HEK293T (cell line): Measurements from ENCODE around the gene RNU4-1.

Experiments used
- CTCF ChIA-PET: fragments of 350-600 bp; formaldehyde crosslinking; extraction: SDS; loops from one replicate; lab custom pipeline; 2021; ENCODE audit warnings: antibody characterized with exemption, inconsistent platforms; lab: Yijun Ruan, JAX
- POLR2A ChIA-PET: fragments of 350-600 bp; formaldehyde crosslinking; extraction: SDS; loops from one replicate; lab custom pipeline; 2020; ENCODE audit warnings: antibody characterized with exemption, inconsistent platforms; lab: Yijun Ruan, JAX
- DNase-seq: peaks from one replicate; pipeline ENCODE4 v3.0.0; 2012; ENCODE audit warnings: mixed read lengths; ENCODE audit errors: extremely low spot score
- ARNT ChIP-seq: fragments of 450-650 bp; IDR thresholded peaks from 2 replicates; pipeline ENCODE4 v1.6.1; 2017; ENCODE audit warnings: mild to moderate bottlenecking
- BHLHE40 ChIP-seq: fragments of 450-650 bp; IDR thresholded peaks from 2 replicates; pipeline ENCODE4 v1.6.1; 2016; ENCODE audit warnings: mild to moderate bottlenecking, moderate library complexity, borderline replicate concordance
- CTBP1 ChIP-seq: fragments of 450-650 bp; IDR thresholded peaks from 2 replicates; pipeline ENCODE4 v1.6.1; 2016; ENCODE audit warnings: borderline replicate concordance
- ELF4 ChIP-seq: fragments of 450-650 bp; IDR thresholded peaks from 2 replicates; pipeline ENCODE4 v1.6.1; 2017; ENCODE audit warnings: antibody characterized with exemption
- FOXA1 ChIP-seq: fragments of 450-650 bp; IDR thresholded peaks from 2 replicates; pipeline ENCODE4 v1.6.1; 2016; ENCODE audit warnings: mild to moderate bottlenecking
- FOXK2 ChIP-seq: fragments of 450-650 bp; IDR thresholded peaks from 2 replicates; pipeline ENCODE4 v1.6.1; 2016; ENCODE audit warnings: mild to moderate bottlenecking
- FOXM1 ChIP-seq: fragments of 450-650 bp; IDR thresholded peaks from 2 replicates; pipeline ENCODE4 v1.6.1; 2017; ENCODE audit warnings: mild to moderate bottlenecking, borderline replicate concordance
- HDGF ChIP-seq: fragments of 450-650 bp; IDR thresholded peaks from 2 replicates; pipeline ENCODE4 v1.6.1; 2017; ENCODE audit warnings: antibody characterized with exemption, borderline replicate concordance
- L3MBTL2 ChIP-seq: fragments of 450-650 bp; conservative IDR thresholded peaks from 2 replicates; pipeline ENCODE4 v1.6.1; 2016; ENCODE audit warnings: mild to moderate bottlenecking
- LEF1 ChIP-seq: fragments of 450-650 bp; IDR thresholded peaks from 2 replicates; pipeline ENCODE4 v1.6.1; 2017; ENCODE audit warnings: mild to moderate bottlenecking, borderline replicate concordance
- NFRKB ChIP-seq: fragments of 450-650 bp; IDR thresholded peaks from 2 replicates; pipeline ENCODE4 v1.6.1; 2016; ENCODE audit warnings: mild to moderate bottlenecking, moderate library complexity
- PKNOX1 ChIP-seq: fragments of 450-650 bp; IDR thresholded peaks from 2 replicates; pipeline ENCODE4 v1.6.1; 2016
- SP1 ChIP-seq: fragments of 450-650 bp; IDR thresholded peaks from 2 replicates; pipeline ENCODE4 v1.6.1; 2017
- SUZ12 ChIP-seq: fragments of 450-650 bp; IDR thresholded peaks from 2 replicates; pipeline ENCODE4 v1.6.1; 2016; ENCODE audit warnings: mild to moderate bottlenecking
- TARDBP ChIP-seq: fragments of 450-650 bp; IDR thresholded peaks from 2 replicates; pipeline ENCODE4 v1.6.1; 2016
- ZNF384 ChIP-seq: fragments of 450-650 bp; IDR thresholded peaks from 2 replicates; pipeline ENCODE4 v1.6.1; 2016

RNU4-1 gene

DNA sequence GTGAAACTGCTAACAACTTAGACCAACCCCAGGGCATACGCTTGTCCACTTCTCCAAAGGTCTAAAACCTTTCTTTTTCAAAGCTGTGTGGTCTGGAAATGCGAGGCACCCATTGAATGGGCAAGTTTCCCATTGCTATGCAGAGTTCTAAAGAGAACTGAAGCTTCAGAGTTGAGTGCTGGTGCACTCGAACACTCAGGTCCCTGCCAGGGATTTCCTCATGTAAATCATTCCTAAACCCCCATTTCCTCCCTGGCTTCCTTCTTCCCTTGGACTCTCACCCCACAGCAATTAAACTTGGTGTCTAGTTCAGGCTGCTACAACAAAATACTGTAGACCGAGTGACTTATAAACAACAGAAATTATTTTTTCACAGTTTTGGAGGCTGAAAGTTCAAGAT lies 25.3 kb downstream of the RNU4-1 start:
- ChIA-PET POLR2A (interaction anchor here (8.3 to 9.4 kb wide), 3 partner anchors 24 to 67 kb away, joined by 72 to 139 read pairs (median 115); partner anchors contain the start of genes RNU4-1, RNU4-2 and RPLP0), CTCF (interaction anchor here (12.9 kb wide), 1 partner anchor 39 kb away, joined by 222 read pairs; no protein-coding TSS in a partner anchor)
- DNase-seq: no peak
- no peak for TF ChIP-seq CTBP1
- TF ChIP-seq ELF4: no peak
- TF ChIP-seq SP1: no peak
- no peak for TF ChIP-seq TARDBP
- no peak for TF ChIP-seq LEF1
- TF ChIP-seq L3MBTL2: no peak
- TF ChIP-seq BHLHE40: no peak
- no peak for TF ChIP-seq HDGF
- no peak for TF ChIP-seq FOXM1
- no peak for TF ChIP-seq SUZ12
- TF ChIP-seq ARNT: no peak
- no peak for TF ChIP-seq FOXA1
- TF ChIP-seq NFRKB: no peak

- POLR2A ChIA-PET: interaction anchor here (1.2 to 9.4 kb wide), 6 partner anchors 11 to 65 kb away, joined by 4 to 139 read pairs (median 42); partner anchors contain the start of genes RNU4-1, RNU4-2, RPLP0 and SIRT4
- DNase-seq: no peak
- CTCF ChIA-PET: interaction anchor here (0.7 to 12.9 kb wide), 4 partner anchors 25 to 65 kb away, joined by 3 to 222 read pairs (median 7); partner anchors contain the start of gene RPLP0
- TF ChIP-seq CTBP1: no peak
- no peak for TF ChIP-seq BHLHE40
- TF ChIP-seq SUZ12: no peak
- TF ChIP-seq ZNF384: no peak
- TF ChIP-seq L3MBTL2: no peak
- no peak for TF ChIP-seq FOXK2
- no peak for TF ChIP-seq TARDBP
Measured at GRCh38 chr12:120266180-120266870, 26.7 kb downstream of the RNU4-1 start.

DNA sequence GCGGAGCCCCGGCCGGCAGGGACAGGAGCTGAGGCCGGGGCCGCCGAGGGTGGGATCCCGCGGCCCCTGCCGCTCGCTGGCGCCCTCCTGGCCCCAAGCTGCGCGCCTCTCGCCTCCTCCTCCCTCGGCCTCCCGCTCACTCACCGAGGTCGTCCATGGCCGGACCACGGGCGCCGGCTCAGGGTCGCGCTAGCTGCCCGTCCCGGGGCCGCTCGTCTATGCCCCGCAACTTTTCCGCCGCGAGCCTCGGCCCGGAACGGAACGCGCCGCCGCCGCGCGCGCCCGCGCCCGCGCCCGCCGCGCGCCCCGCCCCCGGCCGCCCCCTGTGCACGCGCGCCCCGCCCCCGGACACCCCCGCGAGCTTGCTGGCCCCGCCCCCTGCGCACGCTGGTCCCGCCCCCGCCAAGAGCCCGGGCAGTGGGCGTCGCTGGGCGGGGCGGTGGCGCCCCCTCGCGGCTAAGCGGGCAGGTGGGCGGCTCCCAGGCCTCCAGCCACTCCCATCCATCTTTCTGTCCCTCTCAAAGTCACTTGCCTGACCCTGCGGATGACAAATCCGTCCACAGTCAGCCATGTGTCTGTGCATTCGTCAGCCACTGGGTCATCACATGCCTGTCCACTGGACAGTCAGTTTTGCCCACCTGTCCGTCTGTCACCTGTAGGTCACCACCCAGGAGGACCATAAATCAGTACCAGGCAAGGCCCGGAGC lies 27.4 kb downstream of the RNU4-1 start, which contains the start of gene PXN:
PXN (minus strand) TSS at position 258 of the 707 bp plus-strand sequence; CDS start at position 157, 101 bp downstream.
- peak; percentile 97 for DNase-seq
- ChIA-PET POLR2A (interaction anchor here (1.1 to 9.4 kb wide), 9 partner anchors 11 to 64 kb away, joined by 3 to 139 read pairs (median 9); partner anchors contain the start of genes RNU4-1, RNU4-2, RPLP0 and SIRT4), CTCF (interaction anchor here (0.7 to 12.9 kb wide), 10 partner anchors 10 to 64 kb away, joined by 3 to 222 read pairs (median 5); partner anchors contain the start of genes RNU4-2 and RPLP0)
- TF ChIP-seq SP1: peak; percentile 37; the same call in 1 of the 2 replicates
- no peak for TF ChIP-seq HDGF
- TF ChIP-seq PKNOX1: peak; percentile 91

- TF ChIP-seq BHLHE40 (no peak), LEF1 (no peak), PKNOX1 (no peak), NFRKB (no peak), FOXK2 (no peak), ZNF384 (no peak), FOXM1 (no peak), TARDBP (no peak), FOXA1 (no peak), SP1 (no peak), SUZ12 (no peak), CTBP1 (no peak), L3MBTL2 (no peak), ARNT (no peak), ELF4 (no peak), HDGF (no peak)
- DNase-seq: no peak
- ChIA-PET POLR2A (interaction anchor here (1.1 to 9.4 kb wide), 9 partner anchors 10 to 64 kb away, joined by 3 to 139 read pairs (median 9); partner anchors contain the start of genes RNU4-1, RNU4-2, RPLP0 and SIRT4), CTCF (interaction anchor here (0.6 to 12.9 kb wide), 11 partner anchors 10 to 64 kb away, joined by 3 to 222 read pairs (median 5); partner anchors contain the start of genes RNU4-2 and RPLP0)
Measured at GRCh38 chr12:120264904-120265472, 28.0 kb downstream of the RNU4-1 start.

GRCh38 chr12:120264086-120264903 lies 28.7 kb downstream of the RNU4-1 start:
- no peak for DNase-seq
- TF ChIP-seq LEF1 (no peak), HDGF (no peak), FOXK2 (no peak)
- POLR2A ChIA-PET: interaction anchor here (1.1 to 9.4 kb wide), 6 partner anchors 10 to 63 kb away, joined by 3 to 139 read pairs (median 42); partner anchors contain the start of genes RNU4-1, RNU4-2 and RPLP0
- CTCF ChIA-PET: interaction anchor here (0.6 to 12.9 kb wide), 3 partner anchors 17 to 36 kb away, joined by 3 to 222 read pairs (median 31); no protein-coding TSS in a partner anchor
